Osteoblast (primary cell): Measurements from ENCODE around the gene FNIP1. TPM values are rescaled to one million over a fixed set of nuclear protein-coding genes. Genes with fewer than 3 reads are reported as not detected.

ENCODE experiments used
- DNase-seq: peaks from one replicate; pipeline ENCODE4 v3.0.0; 2011; ENCODE audit warnings: low spot score, mixed read lengths; ENCODE audit not compliant: insufficient read length; ENCODE audit errors: missing footprints
- H2AFZ ChIP-seq: 2 replicates; pipeline ENCODE4 v1.6.0; 2011; ENCODE audit warnings: mild to moderate bottlenecking, low read length
- H3K27ac ChIP-seq: 2 replicates; pipeline ENCODE4 v1.5.1; 2011; ENCODE audit warnings: mild to moderate bottlenecking, low read depth, low read length, moderate library complexity
- H3K27me3 ChIP-seq: 2 replicates; pipeline ENCODE4 v1.6.0; 2012; ENCODE audit warnings: mild to moderate bottlenecking, control low read depth, inconsistent platforms, low read length, moderate library complexity; ENCODE audit not compliant: insufficient read depth
- H3K36me3 ChIP-seq: 2 replicates; pipeline ENCODE4 v1.5.1; 2011; ENCODE audit warnings: mild to moderate bottlenecking, low read length, control low read depth, moderate library complexity; ENCODE audit not compliant: insufficient read depth
- H3K4me1 ChIP-seq: 2 replicates; pipeline ENCODE4 v1.5.1; 2011; ENCODE audit warnings: mild to moderate bottlenecking, low read length, control low read depth, moderate library complexity; ENCODE audit not compliant: insufficient read depth
- H3K4me2 ChIP-seq: 2 replicates; pipeline ENCODE4 v1.6.0; 2011; ENCODE audit warnings: mild to moderate bottlenecking, low read length; ENCODE audit not compliant: insufficient read depth
- H3K4me3 ChIP-seq: fragments of 200-600 bp; sonication (generic); 3 replicates; pipeline ENCODE4 v1.5.1; 2012; ENCODE audit warnings: mild to moderate bottlenecking, low read length, inconsistent platforms; ENCODE audit not compliant: insufficient read depth
- H3K79me2 ChIP-seq: 2 replicates; pipeline ENCODE4 v1.6.0; 2012; ENCODE audit warnings: mild to moderate bottlenecking, low read length, control low read depth, inconsistent platforms; ENCODE audit not compliant: insufficient read depth
- H3K9me3 ChIP-seq: 2 replicates; pipeline ENCODE4 v1.5.1; 2011; ENCODE audit warnings: low read depth, low read length, control low read depth
- H4K20me1 ChIP-seq: 2 replicates; pipeline ENCODE4 v1.6.0; 2012; ENCODE audit warnings: mild to moderate bottlenecking, low read length, control low read depth; ENCODE audit not compliant: insufficient read depth
- total RNA-seq: library from RNA; depleted of rRNA; stranded (reverse); fragments of >200 nt; gene quantifications from 2 replicates; pipeline ENCODE4 v1.2.3, GENCODE V29; 2012
- TF ChIP-seq, protein P1 (sequence below): IDR thresholded peaks from 2 replicates; pipeline ENCODE4 v1.5.1; 2011; ENCODE audit warnings: mild to moderate bottlenecking, low read depth, low read length, moderate library complexity; ENCODE audit errors: extremely low read depth

The FNIP1 gene
- total RNA-seq, 1 donor = 116 TPM

DNA sequence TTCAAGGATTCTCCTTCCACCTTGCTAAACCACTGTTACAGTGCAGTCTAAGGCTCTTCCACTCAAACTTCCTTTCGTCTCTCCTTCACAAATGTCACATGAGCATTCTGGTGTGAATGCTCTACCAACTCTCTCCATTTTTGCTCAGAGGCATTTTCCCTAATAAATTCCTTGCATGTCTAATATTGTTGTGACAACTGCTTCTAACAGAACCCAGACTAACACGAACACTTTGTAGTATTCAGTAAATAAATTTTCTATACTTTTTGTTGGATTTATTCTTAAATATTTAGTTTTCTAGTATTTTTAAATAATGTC is 185.8 kb downstream of the FNIP1 start:
- Histone ChIP-seq H3K4me1 (peaks cover 24% of the 10 kb centered on the region), H3K79me2 (peaks cover 88% of the 10 kb centered on the region), H3K27me3 (no peaks in the 10 kb centered on the region), H2AFZ (no peak overlapping the region), H3K4me2 (no peak overlapping the region), H3K36me3 (no peaks in the 10 kb centered on the region), H3K27ac (peak overlapping the region; percentile 89), H3K9me3 (no peaks in the 10 kb centered on the region), H3K4me3 (no peak overlapping the region), H4K20me1 (no peaks in the 10 kb centered on the region)
- TF ChIP-seq, protein P1, sequence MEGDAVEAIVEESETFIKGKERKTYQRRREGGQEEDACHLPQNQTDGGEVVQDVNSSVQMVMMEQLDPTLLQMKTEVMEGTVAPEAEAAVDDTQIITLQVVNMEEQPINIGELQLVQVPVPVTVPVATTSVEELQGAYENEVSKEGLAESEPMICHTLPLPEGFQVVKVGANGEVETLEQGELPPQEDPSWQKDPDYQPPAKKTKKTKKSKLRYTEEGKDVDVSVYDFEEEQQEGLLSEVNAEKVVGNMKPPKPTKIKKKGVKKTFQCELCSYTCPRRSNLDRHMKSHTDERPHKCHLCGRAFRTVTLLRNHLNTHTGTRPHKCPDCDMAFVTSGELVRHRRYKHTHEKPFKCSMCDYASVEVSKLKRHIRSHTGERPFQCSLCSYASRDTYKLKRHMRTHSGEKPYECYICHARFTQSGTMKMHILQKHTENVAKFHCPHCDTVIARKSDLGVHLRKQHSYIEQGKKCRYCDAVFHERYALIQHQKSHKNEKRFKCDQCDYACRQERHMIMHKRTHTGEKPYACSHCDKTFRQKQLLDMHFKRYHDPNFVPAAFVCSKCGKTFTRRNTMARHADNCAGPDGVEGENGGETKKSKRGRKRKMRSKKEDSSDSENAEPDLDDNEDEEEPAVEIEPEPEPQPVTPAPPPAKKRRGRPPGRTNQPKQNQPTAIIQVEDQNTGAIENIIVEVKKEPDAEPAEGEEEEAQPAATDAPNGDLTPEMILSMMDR = no peak
- DNase-seq = no peak

DNA sequence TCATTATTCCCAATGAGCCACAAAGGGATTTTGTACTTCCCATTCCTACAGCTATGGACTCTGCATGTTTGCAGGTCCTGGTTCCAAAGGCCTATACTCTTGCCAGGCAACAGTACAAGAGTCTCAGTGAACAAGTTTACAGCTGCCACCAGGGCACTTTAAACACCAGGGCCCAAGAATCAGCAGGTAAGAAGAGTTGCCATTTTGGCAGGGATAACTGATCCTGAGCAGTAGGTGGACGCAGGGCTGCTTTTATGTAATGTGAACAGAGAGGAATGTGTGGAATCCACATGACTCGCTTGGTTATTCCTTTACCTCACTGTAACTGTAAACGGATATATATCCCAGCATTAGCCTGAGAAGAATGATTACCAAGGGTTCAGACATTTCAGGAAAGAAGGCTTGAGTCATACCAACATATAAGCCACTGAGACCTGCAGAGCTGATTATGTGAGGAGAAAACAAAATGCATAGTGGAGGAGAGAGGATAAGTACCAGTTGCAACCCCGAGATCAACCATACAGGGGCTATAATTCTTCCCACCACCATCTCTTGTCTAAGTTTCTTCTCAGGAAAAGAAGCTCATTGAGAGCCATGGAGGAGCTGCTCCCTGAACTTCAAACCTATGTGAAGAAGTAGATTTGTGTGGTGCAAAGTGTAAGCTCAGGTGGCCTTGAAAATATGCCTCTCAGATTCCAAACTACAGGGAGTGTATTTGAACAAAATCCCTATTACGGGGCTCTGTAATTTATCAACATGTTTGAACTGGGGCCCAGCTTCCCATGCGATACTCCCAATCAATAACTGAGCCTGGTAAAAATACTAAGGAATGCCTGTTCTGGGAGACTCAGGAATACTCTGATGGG is 186.4 kb downstream of the FNIP1 start:
- Histone ChIP-seq H3K27ac (peak overlapping the region; percentile 89), H3K4me1 (peaks cover 24% of the 10 kb centered on the region), H3K36me3 (no peaks in the 10 kb centered on the region), H3K79me2 (peaks cover 86% of the 10 kb centered on the region), H3K4me2 (peak overlapping the region; percentile 42), H4K20me1 (no peaks in the 10 kb centered on the region), H3K4me3 (no peak overlapping the region), H3K9me3 (no peaks in the 10 kb centered on the region), H2AFZ (peak overlapping the region; percentile 26), H3K27me3 (no peaks in the 10 kb centered on the region)
- DNase-seq = peak; percentile 83
- TF ChIP-seq, protein P1 = no peak

DNA sequence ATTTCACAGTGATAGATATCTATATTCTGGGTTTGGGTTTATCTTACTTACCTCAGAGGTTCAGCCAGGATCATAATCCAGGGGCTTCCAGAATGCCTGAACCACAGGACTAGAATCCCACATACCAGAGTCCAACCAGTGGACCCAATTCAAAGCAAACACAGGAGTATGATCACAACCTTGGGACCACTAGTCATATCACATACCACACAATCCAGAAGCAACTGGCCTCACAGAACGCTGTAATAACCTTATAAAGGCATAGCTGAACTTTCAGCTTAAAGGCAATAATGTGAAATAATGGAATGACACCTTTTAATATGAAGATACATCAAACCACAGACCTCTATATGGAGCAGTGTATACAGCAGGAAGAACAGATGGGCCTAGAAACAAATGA is 187.0 kb downstream of the FNIP1 start:
- Histone ChIP-seq H3K27ac (peak overlapping the region; percentile 89), H3K4me2 (peak overlapping the region; percentile 42), H3K9me3 (no peaks in the 10 kb centered on the region), H4K20me1 (no peaks in the 10 kb centered on the region), H3K36me3 (no peaks in the 10 kb centered on the region), H3K79me2 (peaks cover 86% of the 10 kb centered on the region), H3K4me3 (no peak overlapping the region), H2AFZ (no peak overlapping the region), H3K4me1 (peaks cover 20% of the 10 kb centered on the region), H3K27me3 (no peaks in the 10 kb centered on the region)
- TF ChIP-seq, protein P1 = no peak
- peak; percentile 30 for DNase-seq

DNA sequence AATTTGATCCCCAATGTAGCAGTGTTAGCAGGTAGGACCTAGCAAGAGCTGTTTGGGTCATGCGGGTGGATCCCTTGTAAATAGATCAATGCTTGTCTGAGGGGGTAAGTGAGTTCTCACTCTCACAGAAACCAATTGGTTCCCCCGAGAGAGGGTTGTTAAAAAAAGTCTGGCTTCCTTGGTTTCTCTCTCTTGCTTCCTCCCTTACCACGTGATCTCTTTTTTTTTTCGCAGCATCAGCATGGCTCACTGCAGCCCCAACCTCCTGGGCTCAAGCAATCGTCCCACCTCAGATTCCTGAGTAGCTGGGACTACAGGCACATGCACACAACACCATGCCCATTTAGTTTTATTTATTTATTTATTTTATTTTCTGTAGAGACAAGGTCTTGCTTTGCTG is 188.2 kb downstream of the FNIP1 start:
- Histone ChIP-seq H3K27me3 (no peaks in the 10 kb centered on the region), H3K4me3 (no peak overlapping the region), H3K27ac (peak overlapping the region; percentile 30), H3K79me2 (peaks cover 84% of the 10 kb centered on the region), H3K4me1 (peaks cover 18% of the 10 kb centered on the region), H4K20me1 (no peaks in the 10 kb centered on the region), H3K4me2 (no peak overlapping the region), H3K36me3 (no peaks in the 10 kb centered on the region), H3K9me3 (no peaks in the 10 kb centered on the region), H2AFZ (no peak overlapping the region)
- TF ChIP-seq, protein P1 = no peak
- no peak for DNase-seq
